Measurements from ENCODE around the gene MPIG6B.

MPIG6B gene

GRCh38 chr6:31767096-31767645 is 44.0 kb downstream of the MPIG6B start:
- no peak for DNase-seq (ENCODE audit: low read depth)

DNA sequence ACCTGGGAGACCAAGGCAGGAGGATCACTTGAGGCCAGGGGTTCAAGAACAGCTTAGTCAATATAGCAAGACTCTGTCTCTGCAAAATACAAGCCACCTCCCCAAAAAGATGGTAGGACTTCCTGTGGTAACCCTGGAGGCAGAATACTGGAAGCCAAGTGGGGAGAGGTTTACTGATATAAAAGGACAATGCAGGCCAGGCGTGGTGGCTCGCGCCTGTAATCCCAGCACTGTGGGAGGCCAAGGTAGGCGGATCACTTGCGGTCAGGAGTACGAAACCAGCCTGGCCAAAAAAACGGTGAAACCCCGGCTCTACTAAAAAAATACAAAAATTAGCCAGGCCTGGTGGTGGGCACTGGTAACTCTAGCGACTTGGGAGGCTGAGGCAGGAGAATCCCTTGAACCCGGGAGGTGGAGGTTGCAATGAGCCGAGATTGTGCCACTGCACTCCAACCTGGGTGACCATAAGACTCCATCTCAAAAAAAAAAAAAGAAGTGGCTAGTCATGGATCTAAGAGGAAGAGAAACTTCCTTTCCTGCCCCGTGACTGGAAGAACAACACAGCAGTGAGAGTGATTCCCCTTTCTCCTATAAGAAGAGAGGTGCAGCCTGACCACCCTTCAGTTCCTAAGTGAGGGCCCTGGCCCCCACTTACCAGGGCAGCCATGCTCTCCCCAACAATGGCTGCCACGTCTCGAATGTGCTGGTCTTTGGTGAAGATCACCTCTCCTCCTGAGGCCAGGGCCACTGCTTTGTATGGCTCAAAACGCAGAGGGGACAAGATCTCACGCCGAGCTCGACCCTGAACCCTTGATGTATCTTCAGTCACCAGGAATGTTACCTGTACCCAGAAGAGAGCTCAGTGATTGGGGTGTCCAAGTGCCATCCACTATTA is 45.4 kb downstream of the MPIG6B start:
- DNase-seq (ENCODE audit: low read depth) = no peak

DNA sequence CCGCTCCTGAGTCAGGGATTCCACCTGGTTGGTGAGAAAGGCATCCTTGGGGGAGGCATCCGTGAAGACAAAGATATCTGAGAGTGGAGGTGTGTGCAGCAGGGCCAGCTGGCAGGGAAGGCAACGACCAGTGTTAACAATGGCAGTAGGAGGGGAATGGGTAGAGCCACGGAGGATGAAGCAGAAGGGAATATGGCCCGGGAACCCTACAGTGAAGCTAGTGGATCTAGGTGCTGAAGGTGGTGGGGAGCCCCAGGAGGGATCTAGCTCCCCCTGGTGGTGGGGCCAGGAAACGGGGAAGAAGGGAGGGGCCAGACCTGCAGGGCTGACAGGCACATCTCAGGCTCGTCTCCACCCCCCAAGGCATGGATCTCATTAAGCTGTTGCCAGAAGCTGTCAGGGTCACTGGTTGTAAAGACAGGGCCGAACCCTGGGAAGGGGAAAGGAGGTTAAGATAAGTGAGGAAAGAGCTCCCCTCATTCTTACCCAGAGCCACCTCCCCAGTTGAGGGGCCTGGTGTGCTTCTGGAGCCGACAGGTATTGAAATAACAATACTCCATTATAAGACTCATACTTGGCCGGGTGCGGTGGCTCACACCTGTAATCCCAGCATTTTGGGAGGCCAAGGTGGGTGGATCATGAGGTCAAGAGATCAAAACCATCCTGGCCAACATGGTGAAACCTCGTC is 46.7 kb downstream of the MPIG6B start:
- peak; percentile 66 for DNase-seq (ENCODE audit: low read depth)

- DNase-seq (ENCODE audit: low read depth) = no peak
Measured at GRCh38 chr6:31770860-31771259, 47.7 kb downstream of the MPIG6B start.

GRCh38 chr6:31771992-31772358 is 48.8 kb downstream of the MPIG6B start:
- DNase-seq (ENCODE audit: low read depth) = no peak

- DNase-seq (ENCODE audit: low read depth) = no peak
Measured at GRCh38 chr6:31775184-31775583, 52.0 kb downstream of the MPIG6B start.

GRCh38 chr6:31775633-31776484 is 52.7 kb downstream of the MPIG6B start:
- DNase-seq (ENCODE audit: low read depth) = no peak

All from stimulated activated CD8-positive, alpha-beta memory T cell treated with anti-CD3 and anti-CD28 coated beads, Interleukin-4, amount 100 ng/mL, for 24 hours (primary cell).